Neural cell (in vitro differentiated cells): ENCODE data around the gene APEX1. TPM values are rescaled to one million over a fixed set of nuclear protein-coding genes. Genes with fewer than 3 reads are reported as not detected.

Experiments
- H2AFZ ChIP-seq: fragments of 200-600, 300-800 bp; sonication (generic), shearing (Covaris generic); 2 replicates; pipeline ENCODE4 v1.6.0; 2014; ENCODE audit warnings: low read depth, mild to moderate bottlenecking, antibody characterized with exemption, low read length, moderate library complexity
- H3F3A ChIP-seq: fragments of 200-600 bp; shearing (Covaris generic); 2 replicates; pipeline ENCODE4 v1.6.1; 2016; ENCODE audit warnings: mild to moderate bottlenecking, moderate library complexity, mixed read lengths, antibody characterized with exemption, low read length; ENCODE audit not compliant: insufficient read depth, poor library complexity, severe bottlenecking
- H3K27ac ChIP-seq: fragments of 200-600, 300-800 bp; sonication (generic), shearing (Covaris generic); 2 replicates; pipeline ENCODE4 v1.5.1; 2014; ENCODE audit warnings: mild to moderate bottlenecking, low read length, moderate library complexity
- H3K27me3 ChIP-seq: fragments of 300-800, 200-600 bp; sonication (generic), shearing (Covaris generic); 2 replicates; pipeline ENCODE4 v1.6.0; 2014; ENCODE audit warnings: mild to moderate bottlenecking, low read depth, low read length, moderate library complexity; ENCODE audit not compliant: insufficient read depth
- H3K36me3 ChIP-seq: fragments of 300-800, 200-600 bp; sonication (generic), shearing (Covaris generic); 2 replicates; pipeline ENCODE4 v1.5.1; 2014; ENCODE audit warnings: mild to moderate bottlenecking, antibody characterized with exemption, low read length, moderate library complexity; ENCODE audit not compliant: insufficient read depth
- H3K4me2 ChIP-seq: fragments of 300-800, 200-600 bp; sonication (generic), shearing (Covaris generic); 2 replicates; pipeline ENCODE4 v1.6.0; 2014; ENCODE audit warnings: mild to moderate bottlenecking, low read length
- H3K4me3 ChIP-seq: fragments of 300-800, 200-600 bp; sonication (generic), shearing (Covaris generic); 2 replicates; pipeline ENCODE4 v1.5.1; 2014; ENCODE audit warnings: mild to moderate bottlenecking, low read length, moderate library complexity
- H3K79me2 ChIP-seq: fragments of 200-600 bp; shearing (Covaris generic); replicated peaks from 2 replicates; pipeline ENCODE4 v1.6.0; 2014; ENCODE audit warnings: mild to moderate bottlenecking, low read length, moderate library complexity; ENCODE audit not compliant: insufficient read depth
- H3K9ac ChIP-seq: fragments of 300-800, 200-600 bp; sonication (generic), shearing (Covaris generic); 2 replicates; pipeline ENCODE4 v1.6.1; 2016; ENCODE audit warnings: mild to moderate bottlenecking, low read length, mixed read lengths
- H3K9me2 ChIP-seq: fragments of 200-600 bp; shearing (Covaris generic); 2 replicates; pipeline ENCODE4 v1.6.1; 2016; ENCODE audit warnings: mild to moderate bottlenecking, low read length, mixed read lengths; ENCODE audit not compliant: insufficient read depth
- H3K9me3 ChIP-seq: fragments of 200-600, 300-800 bp; sonication (generic), shearing (Covaris generic); 2 replicates; pipeline ENCODE4 v1.6.1; 2016; ENCODE audit warnings: mild to moderate bottlenecking, mixed run types, low read length, moderate library complexity, mixed read lengths
- H4K20me1 ChIP-seq: fragments of 200-600 bp; shearing (Covaris generic); 2 replicates; pipeline ENCODE4 v1.6.1; 2016; ENCODE audit warnings: mild to moderate bottlenecking, mixed run types; ENCODE audit not compliant: insufficient read depth
- EP300 ChIP-seq: fragments of 450-650 bp; conservative IDR thresholded peaks from 2 replicates; pipeline ENCODE4 v1.6.1; 2014; ENCODE audit warnings: antibody characterized with exemption, mild to moderate bottlenecking, moderate library complexity; ENCODE audit not compliant: poor library complexity, severe bottlenecking
- EZH2 ChIP-seq: fragments of 200-600, 300-800 bp; shearing (Covaris generic), sonication (generic); IDR thresholded peaks from 2 replicates; pipeline ENCODE4 v1.6.1; 2014; ENCODE audit warnings: antibody characterized with exemption, low read length, borderline replicate concordance, mild to moderate bottlenecking; ENCODE audit not compliant: insufficient read depth, poor library complexity, severe bottlenecking
- MXI1 ChIP-seq: fragments of 450-650 bp; conservative IDR thresholded peaks from 2 replicates; pipeline ENCODE4 v1.6.1; 2014; ENCODE audit warnings: antibody characterized with exemption, mild to moderate bottlenecking; ENCODE audit not compliant: poor library complexity, severe bottlenecking
- POLR2AphosphoS5 ChIP-seq: IDR thresholded peaks from 2 replicates; pipeline ENCODE4 v1.6.1; 2012
- RAD21 ChIP-seq: fragments of 450-650 bp; conservative IDR thresholded peaks from 2 replicates; pipeline ENCODE4 v1.6.1; 2014; ENCODE audit warnings: antibody characterized with exemption, mild to moderate bottlenecking, moderate library complexity
- SMC3 ChIP-seq: fragments of 450-650 bp; conservative IDR thresholded peaks from 2 replicates; pipeline ENCODE4 v1.6.1; 2014; ENCODE audit warnings: antibody characterized with exemption, mild to moderate bottlenecking, moderate library complexity; ENCODE audit not compliant: poor library complexity
- TAF1 ChIP-seq: IDR thresholded peaks from 2 replicates; pipeline ENCODE4 v1.6.1; 2012; ENCODE audit warnings: low read depth
- polyA plus RNA-seq: library from polyadenylated mRNA; depleted of rRNA; stranded (reverse); fragments of >200 nt; gene quantifications from 2 replicates; pipeline ENCODE4 v1.2.3, GENCODE V29; 2014
- TF ChIP-seq, protein P1 (sequence below): fragments of 450-650 bp; IDR thresholded peaks from 2 replicates; pipeline ENCODE4 v1.5.1; 2014; ENCODE audit warnings: antibody characterized with exemption, mild to moderate bottlenecking, moderate library complexity; ENCODE audit not compliant: poor library complexity, severe bottlenecking
- TF ChIP-seq, protein P2 (sequence below): IDR thresholded peaks from 2 replicates; pipeline ENCODE4 v1.6.1; 2012; ENCODE audit warnings: borderline replicate concordance

APEX1 gene
- polyA plus RNA-seq, 1 donor from 2014 or later, result 44.5 TPM

DNA sequence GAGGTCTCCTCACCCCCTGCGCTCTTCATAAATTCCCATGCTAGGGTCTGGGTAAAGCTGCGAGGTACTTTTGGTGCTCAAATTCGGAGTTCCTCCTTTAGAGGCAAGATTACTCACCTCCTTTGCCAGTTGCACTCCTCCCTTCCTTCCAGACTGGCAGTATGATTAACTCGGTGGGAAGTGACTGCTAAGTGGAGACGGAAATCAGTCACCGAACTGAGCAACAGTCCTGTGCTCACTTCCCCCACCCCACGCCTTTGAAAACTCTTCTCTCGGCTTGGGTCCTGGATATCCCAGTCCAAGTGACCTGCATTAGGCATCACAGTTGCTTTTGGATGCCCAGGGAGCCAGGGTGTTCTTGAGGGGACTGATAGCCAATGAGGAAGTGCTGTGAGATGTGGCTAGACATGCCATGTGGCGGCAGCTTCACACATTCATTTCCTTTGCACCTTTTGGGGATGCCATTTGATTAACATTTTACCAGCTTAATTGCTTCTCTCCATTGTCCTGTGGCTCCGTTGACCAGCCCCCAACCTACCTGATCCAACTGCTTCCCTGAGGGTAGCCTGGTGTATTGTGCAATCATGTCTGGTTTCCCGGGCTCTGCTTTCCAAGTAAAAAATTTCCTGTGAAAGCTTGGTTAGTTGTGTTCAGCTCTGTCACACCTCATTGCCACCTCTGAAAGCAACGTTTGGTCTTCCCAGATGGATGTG lies 15.0 kb downstream of the APEX1 start:
- Histone ChIP-seq H3K79me2 (no peaks in the 10 kb centered on the region), H3K27me3 (no peaks in the 10 kb centered on the region), H3K9me2 (no peaks in the 10 kb centered on the region), H3F3A (no peaks in the 10 kb centered on the region), H4K20me1 (no peaks in the 10 kb centered on the region), H3K27ac (peak overlapping the region; percentile 53), H3K9me3 (no peaks in the 10 kb centered on the region), H3K4me3 (peak overlapping the region; percentile 98), H2AFZ (peak overlapping the region; percentile 94), H3K4me2 (peak overlapping the region; percentile 98), H3K9ac (peak overlapping the region; percentile 77), H3K36me3 (no peaks in the 10 kb centered on the region)
- TF ChIP-seq, protein P1, sequence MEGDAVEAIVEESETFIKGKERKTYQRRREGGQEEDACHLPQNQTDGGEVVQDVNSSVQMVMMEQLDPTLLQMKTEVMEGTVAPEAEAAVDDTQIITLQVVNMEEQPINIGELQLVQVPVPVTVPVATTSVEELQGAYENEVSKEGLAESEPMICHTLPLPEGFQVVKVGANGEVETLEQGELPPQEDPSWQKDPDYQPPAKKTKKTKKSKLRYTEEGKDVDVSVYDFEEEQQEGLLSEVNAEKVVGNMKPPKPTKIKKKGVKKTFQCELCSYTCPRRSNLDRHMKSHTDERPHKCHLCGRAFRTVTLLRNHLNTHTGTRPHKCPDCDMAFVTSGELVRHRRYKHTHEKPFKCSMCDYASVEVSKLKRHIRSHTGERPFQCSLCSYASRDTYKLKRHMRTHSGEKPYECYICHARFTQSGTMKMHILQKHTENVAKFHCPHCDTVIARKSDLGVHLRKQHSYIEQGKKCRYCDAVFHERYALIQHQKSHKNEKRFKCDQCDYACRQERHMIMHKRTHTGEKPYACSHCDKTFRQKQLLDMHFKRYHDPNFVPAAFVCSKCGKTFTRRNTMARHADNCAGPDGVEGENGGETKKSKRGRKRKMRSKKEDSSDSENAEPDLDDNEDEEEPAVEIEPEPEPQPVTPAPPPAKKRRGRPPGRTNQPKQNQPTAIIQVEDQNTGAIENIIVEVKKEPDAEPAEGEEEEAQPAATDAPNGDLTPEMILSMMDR, result no peak
- no peak for TF ChIP-seq SMC3
- TF ChIP-seq TAF1, result no peak
- no peak for TF ChIP-seq POLR2AphosphoS5
- no peak for TF ChIP-seq RAD21
- no peak for TF ChIP-seq MXI1
- TF ChIP-seq EP300, result no peak
- TF ChIP-seq, protein P2, sequence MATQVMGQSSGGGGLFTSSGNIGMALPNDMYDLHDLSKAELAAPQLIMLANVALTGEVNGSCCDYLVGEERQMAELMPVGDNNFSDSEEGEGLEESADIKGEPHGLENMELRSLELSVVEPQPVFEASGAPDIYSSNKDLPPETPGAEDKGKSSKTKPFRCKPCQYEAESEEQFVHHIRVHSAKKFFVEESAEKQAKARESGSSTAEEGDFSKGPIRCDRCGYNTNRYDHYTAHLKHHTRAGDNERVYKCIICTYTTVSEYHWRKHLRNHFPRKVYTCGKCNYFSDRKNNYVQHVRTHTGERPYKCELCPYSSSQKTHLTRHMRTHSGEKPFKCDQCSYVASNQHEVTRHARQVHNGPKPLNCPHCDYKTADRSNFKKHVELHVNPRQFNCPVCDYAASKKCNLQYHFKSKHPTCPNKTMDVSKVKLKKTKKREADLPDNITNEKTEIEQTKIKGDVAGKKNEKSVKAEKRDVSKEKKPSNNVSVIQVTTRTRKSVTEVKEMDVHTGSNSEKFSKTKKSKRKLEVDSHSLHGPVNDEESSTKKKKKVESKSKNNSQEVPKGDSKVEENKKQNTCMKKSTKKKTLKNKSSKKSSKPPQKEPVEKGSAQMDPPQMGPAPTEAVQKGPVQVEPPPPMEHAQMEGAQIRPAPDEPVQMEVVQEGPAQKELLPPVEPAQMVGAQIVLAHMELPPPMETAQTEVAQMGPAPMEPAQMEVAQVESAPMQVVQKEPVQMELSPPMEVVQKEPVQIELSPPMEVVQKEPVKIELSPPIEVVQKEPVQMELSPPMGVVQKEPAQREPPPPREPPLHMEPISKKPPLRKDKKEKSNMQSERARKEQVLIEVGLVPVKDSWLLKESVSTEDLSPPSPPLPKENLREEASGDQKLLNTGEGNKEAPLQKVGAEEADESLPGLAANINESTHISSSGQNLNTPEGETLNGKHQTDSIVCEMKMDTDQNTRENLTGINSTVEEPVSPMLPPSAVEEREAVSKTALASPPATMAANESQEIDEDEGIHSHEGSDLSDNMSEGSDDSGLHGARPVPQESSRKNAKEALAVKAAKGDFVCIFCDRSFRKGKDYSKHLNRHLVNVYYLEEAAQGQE, result no peak
- TF ChIP-seq EZH2, result no peak

DNA sequence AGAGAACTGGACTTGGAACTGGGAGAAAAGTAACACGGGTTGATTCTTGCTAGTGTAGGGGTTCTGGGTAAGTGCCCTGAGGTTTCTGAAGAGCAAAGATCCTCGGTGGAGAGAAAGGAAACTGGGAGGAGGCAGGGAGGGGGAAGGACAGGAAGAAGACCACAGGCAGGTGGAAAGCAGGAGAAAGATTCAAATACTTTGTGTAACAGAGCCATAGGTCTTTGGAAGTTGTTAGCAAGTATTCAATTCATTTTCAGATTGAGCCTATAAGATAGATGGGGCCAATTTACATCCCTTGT lies 15.5 kb downstream of the APEX1 start:
- Histone ChIP-seq H3F3A (no peaks in the 10 kb centered on the region), H3K9me3 (no peaks in the 10 kb centered on the region), H3K36me3 (no peaks in the 10 kb centered on the region), H3K4me3 (peak overlapping the region; percentile 98), H2AFZ (no peak overlapping the region), H3K9me2 (no peaks in the 10 kb centered on the region), H3K4me2 (peak overlapping the region; percentile 98), H3K79me2 (no peaks in the 10 kb centered on the region), H3K27ac (no peak overlapping the region), H3K27me3 (no peaks in the 10 kb centered on the region), H4K20me1 (no peaks in the 10 kb centered on the region), H3K9ac (no peak overlapping the region)
- TF ChIP-seq, protein P1, result no peak
- TF ChIP-seq MXI1 (no peak), POLR2AphosphoS5 (no peak), EP300 (no peak), TAF1 (no peak), RAD21 (no peak), SMC3 (no peak), EZH2 (no peak)
- TF ChIP-seq, protein P2, result no peak
